ENCODE measurements around the gene TMEM242. TPM values are rescaled to one million over a fixed set of nuclear protein-coding genes. Genes with fewer than 3 reads are reported as not detected.

The TMEM242 gene
- polyA plus RNA-seq, 1 of the 3 experiments (the other 2 are of a cell fraction) = 7.4 TPM

DNA sequence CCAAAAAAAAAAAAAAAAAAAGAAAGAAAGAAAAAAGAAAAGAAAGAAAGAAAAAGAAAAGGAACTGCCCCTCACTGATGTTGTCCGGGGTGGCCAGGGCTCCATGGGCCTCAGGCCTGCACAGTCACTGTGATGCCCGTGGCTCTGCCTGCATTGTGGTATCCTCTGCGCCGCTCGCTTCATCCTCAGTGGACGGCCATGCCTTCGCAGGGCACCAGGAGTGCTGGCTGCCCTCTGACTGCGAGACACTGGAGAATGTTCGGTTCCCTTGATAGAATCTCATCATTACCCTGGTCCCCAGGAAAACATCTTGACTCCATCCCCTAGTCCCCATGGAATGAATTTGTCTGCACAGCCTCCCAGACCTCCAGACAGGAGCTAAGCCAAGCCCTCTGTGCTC lies 61.7 kb downstream of the TMEM242 start:
- Histone ChIP-seq H3K27me3 (ENCODE audit: insufficient read depth) (no peaks in the 10 kb centered on the region), H3K9me2 (no peaks in the 10 kb centered on the region), H3K4me3 (ENCODE audit: low read depth in 2 of 2, low read length in 1 of 2) (no peak overlapping the region), H3K4me2 (no peak overlapping the region), H3F3A (replicated peaks; ENCODE audit: insufficient read depth) (no peaks in the 10 kb centered on the region), H3K27ac (ENCODE audit: low read depth in 2 of 2, low read length in 1 of 2) (no peak overlapping the region), H3K36me3 (replicated peaks in 1 of 2; ENCODE audit: control insufficient read depth in 1 of 2, insufficient read depth in 2 of 2, low read length in 1 of 2) (no peaks in the 10 kb centered on the region), H4K20me1 (ENCODE audit: insufficient read depth) (no peaks in the 10 kb centered on the region), H3K4me1 (ENCODE audit: control insufficient read depth in 1 of 2, insufficient read depth in 2 of 2, low read depth in 1 of 2, low read length in 1 of 2) (no peaks in the 10 kb centered on the region), H3K9me3 (no peaks in the 10 kb centered on the region), H3K9ac (no peak overlapping the region), H3K79me2 (ENCODE audit: insufficient read depth) (no peaks in the 10 kb centered on the region), H2AFZ (ENCODE audit: low read depth) (no peak overlapping the region)
- 86% methylated on average over 6 of the region's 9 CpGs for WGBS (ENCODE audit: low lambda C conversion rate)
- DNase-seq = no peak
- ChIA-PET POLR2A (no interaction called here), CTCF (interaction anchor here (2.6 kb wide), 1 partner anchor 13 kb away, joined by 10 read pairs; no protein-coding TSS in a partner anchor)
- TF ChIP-seq, protein P1, sequence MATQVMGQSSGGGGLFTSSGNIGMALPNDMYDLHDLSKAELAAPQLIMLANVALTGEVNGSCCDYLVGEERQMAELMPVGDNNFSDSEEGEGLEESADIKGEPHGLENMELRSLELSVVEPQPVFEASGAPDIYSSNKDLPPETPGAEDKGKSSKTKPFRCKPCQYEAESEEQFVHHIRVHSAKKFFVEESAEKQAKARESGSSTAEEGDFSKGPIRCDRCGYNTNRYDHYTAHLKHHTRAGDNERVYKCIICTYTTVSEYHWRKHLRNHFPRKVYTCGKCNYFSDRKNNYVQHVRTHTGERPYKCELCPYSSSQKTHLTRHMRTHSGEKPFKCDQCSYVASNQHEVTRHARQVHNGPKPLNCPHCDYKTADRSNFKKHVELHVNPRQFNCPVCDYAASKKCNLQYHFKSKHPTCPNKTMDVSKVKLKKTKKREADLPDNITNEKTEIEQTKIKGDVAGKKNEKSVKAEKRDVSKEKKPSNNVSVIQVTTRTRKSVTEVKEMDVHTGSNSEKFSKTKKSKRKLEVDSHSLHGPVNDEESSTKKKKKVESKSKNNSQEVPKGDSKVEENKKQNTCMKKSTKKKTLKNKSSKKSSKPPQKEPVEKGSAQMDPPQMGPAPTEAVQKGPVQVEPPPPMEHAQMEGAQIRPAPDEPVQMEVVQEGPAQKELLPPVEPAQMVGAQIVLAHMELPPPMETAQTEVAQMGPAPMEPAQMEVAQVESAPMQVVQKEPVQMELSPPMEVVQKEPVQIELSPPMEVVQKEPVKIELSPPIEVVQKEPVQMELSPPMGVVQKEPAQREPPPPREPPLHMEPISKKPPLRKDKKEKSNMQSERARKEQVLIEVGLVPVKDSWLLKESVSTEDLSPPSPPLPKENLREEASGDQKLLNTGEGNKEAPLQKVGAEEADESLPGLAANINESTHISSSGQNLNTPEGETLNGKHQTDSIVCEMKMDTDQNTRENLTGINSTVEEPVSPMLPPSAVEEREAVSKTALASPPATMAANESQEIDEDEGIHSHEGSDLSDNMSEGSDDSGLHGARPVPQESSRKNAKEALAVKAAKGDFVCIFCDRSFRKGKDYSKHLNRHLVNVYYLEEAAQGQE (IDR thresholded peaks at IDR 0.05; ENCODE audit: low read depth, low read length) = no peak
- no peak for TF ChIP-seq MXI1 (IDR thresholded peaks at IDR 0.05; ENCODE audit: low read depth, low read length)
- no peak for TF ChIP-seq FOXM1 (IDR thresholded peaks at IDR 0.05; ENCODE audit: low read depth)
- TF ChIP-seq SIN3A (IDR thresholded peaks at IDR 0.05; ENCODE audit: borderline replicate concordance, low read depth, low read length) = no peak
- TF ChIP-seq MEF2A (IDR thresholded peaks at IDR 0.05; ENCODE audit: borderline replicate concordance, low read depth) = no peak
- TF ChIP-seq, protein P2, sequence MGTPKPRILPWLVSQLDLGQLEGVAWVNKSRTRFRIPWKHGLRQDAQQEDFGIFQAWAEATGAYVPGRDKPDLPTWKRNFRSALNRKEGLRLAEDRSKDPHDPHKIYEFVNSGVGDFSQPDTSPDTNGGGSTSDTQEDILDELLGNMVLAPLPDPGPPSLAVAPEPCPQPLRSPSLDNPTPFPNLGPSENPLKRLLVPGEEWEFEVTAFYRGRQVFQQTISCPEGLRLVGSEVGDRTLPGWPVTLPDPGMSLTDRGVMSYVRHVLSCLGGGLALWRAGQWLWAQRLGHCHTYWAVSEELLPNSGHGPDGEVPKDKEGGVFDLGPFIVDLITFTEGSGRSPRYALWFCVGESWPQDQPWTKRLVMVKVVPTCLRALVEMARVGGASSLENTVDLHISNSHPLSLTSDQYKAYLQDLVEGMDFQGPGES (IDR thresholded peaks at IDR 0.05; ENCODE audit: low read depth, low read length) = no peak
- TF ChIP-seq, protein P3, sequence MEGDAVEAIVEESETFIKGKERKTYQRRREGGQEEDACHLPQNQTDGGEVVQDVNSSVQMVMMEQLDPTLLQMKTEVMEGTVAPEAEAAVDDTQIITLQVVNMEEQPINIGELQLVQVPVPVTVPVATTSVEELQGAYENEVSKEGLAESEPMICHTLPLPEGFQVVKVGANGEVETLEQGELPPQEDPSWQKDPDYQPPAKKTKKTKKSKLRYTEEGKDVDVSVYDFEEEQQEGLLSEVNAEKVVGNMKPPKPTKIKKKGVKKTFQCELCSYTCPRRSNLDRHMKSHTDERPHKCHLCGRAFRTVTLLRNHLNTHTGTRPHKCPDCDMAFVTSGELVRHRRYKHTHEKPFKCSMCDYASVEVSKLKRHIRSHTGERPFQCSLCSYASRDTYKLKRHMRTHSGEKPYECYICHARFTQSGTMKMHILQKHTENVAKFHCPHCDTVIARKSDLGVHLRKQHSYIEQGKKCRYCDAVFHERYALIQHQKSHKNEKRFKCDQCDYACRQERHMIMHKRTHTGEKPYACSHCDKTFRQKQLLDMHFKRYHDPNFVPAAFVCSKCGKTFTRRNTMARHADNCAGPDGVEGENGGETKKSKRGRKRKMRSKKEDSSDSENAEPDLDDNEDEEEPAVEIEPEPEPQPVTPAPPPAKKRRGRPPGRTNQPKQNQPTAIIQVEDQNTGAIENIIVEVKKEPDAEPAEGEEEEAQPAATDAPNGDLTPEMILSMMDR (IDR thresholded peaks at IDR 0.05) = no peak
- no peak for TF ChIP-seq FOXJ3 (CRISPR knock-in tag; IDR thresholded peaks at IDR 0.05)
- TF ChIP-seq, protein P4, sequence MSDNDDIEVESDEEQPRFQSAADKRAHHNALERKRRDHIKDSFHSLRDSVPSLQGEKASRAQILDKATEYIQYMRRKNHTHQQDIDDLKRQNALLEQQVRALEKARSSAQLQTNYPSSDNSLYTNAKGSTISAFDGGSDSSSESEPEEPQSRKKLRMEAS (IDR thresholded peaks at IDR 0.05; ENCODE audit: low read depth) = no peak
